Spleen (tissue), 7 donors: ENCODE results near the gene SCN4B.

Source experiments
- POLR2A ChIP-seq, 3 donors: fragments of 450-650 bp; IDR thresholded peaks; one replicate each; pipeline ENCODE4 v1.5.1; 2017; ENCODE audit warnings: antibody characterized with exemption in 3 of 3, mild to moderate bottlenecking in 1 of 3
- TF ChIP-seq, protein P1 (sequence below), 11 experiments: fragments of 200-600 bp in 7 of 11; fragments of 450-650 bp in 4 of 11; sonication (generic) in 4 of 11; IDR thresholded peaks in 8 of 11; conservative IDR thresholded peaks in 3 of 11; 1 replicate in 7 of 11; 2 replicates in 4 of 11; pipeline versions ENCODE4 v1.4.0 to v1.8.0; 2016 to 2021; ENCODE audit warnings: antibody characterized with exemption in 11 of 11, inconsistent platforms in 4 of 11, mild to moderate bottlenecking in 1 of 11
- donor health status: DM: no; HTN: no; CAD: no; lungs with moderate emphysema.
- donor health status: DM: no; HTN: no; CAD: no.
- donor health status: DM: no; HTN: no; CAD: no.

DNA sequence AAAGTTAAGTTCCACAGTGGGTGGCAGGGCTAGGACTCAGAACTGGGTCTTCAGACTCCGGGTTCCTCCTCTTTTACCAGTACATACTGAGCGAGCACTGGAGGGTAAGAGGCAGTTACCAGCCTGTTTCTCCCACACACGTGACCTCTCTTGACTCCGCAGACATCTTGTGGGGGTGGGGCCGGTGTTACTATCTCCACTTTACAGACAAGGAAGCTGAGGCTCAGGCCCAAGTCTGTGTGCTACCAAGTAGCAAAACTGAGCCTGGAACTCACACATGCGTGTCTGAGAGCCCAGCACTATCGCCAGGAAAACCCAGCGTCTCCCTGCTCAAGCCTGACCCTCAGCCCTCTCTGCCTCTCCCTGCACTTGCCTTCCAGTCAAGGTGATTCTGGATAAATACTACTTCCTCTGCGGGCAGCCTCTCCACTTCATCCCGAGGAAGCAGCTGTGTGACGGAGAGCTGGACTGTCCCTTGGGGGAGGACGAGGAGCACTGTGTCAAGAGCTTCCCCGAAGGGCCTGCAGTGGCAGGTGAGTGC lies 49.8 kb downstream of the SCN4B start:
- TF ChIP-seq, protein P1, sequence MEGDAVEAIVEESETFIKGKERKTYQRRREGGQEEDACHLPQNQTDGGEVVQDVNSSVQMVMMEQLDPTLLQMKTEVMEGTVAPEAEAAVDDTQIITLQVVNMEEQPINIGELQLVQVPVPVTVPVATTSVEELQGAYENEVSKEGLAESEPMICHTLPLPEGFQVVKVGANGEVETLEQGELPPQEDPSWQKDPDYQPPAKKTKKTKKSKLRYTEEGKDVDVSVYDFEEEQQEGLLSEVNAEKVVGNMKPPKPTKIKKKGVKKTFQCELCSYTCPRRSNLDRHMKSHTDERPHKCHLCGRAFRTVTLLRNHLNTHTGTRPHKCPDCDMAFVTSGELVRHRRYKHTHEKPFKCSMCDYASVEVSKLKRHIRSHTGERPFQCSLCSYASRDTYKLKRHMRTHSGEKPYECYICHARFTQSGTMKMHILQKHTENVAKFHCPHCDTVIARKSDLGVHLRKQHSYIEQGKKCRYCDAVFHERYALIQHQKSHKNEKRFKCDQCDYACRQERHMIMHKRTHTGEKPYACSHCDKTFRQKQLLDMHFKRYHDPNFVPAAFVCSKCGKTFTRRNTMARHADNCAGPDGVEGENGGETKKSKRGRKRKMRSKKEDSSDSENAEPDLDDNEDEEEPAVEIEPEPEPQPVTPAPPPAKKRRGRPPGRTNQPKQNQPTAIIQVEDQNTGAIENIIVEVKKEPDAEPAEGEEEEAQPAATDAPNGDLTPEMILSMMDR (IDR thresholded peaks at IDR 0.05 in 8 of 11, conservative IDR thresholded peaks at IDR 0.05 in 3 of 11), result no peak
- TF ChIP-seq POLR2A (IDR thresholded peaks at IDR 0.05), result no peak
